Stimulated activated CD8-positive, alpha-beta memory T cell treated with anti-CD3 and anti-CD28 coated beads, Interleukin-4, amount 100 ng/mL, for 4 hours (primary cell): ENCODE data around the gene CHN2.

Source experiments
- DNase-seq, 2 donors: peaks; one replicate each; pipeline ENCODE4 v3.0.0-alpha.2; 2020; ENCODE audit warnings: low read depth in 2 of 2, low spot score in 1 of 2

The CHN2 gene

DNA sequence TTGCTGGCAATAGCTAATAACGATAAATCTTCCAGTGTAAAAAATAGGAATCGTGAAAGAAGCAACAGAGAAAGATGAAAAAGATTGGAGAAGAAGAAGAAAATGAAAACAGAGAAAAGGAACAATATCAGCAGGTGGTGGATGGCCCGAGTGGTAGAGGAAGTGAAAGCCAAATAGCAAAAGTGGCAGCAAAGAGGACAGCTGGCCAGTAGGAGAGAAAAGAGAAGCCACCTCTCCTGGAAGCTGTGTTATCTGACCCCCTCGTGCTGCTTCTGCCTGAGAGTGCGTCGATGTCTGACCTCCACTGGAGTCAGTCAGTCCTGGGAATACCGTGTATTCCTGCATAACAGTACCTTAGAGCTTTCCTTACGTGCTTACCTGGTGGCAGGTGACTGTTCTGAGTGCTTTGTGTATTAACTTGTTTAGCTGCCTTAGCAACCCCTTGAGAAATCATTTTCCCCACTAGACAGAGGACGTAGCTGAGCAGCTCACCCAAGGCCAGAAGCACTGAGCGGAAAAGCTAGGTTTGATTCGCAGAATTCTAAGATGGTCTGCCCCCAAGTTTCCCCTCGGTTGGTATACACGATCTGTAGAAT lies 88.3 kb downstream of the CHN2 start:
- DNase-seq = no peak

GRCh38 chr7:29284696-29285443 lies 90.3 kb downstream of the CHN2 start:
- no peak for DNase-seq

GRCh38 chr7:29285444-29285793 lies 90.8 kb downstream of the CHN2 start:
- peak in 1 of 2 donors; percentile 37 for DNase-seq

- DNase-seq = no peak
Observed at GRCh38 chr7:29285861-29286260, 91.3 kb downstream of the CHN2 start.

GRCh38 chr7:29287366-29287765 lies 92.8 kb downstream of the CHN2 start:
- no peak for DNase-seq

GRCh38 chr7:29288181-29289091 lies 93.9 kb downstream of the CHN2 start:
- DNase-seq = no peak

DNA sequence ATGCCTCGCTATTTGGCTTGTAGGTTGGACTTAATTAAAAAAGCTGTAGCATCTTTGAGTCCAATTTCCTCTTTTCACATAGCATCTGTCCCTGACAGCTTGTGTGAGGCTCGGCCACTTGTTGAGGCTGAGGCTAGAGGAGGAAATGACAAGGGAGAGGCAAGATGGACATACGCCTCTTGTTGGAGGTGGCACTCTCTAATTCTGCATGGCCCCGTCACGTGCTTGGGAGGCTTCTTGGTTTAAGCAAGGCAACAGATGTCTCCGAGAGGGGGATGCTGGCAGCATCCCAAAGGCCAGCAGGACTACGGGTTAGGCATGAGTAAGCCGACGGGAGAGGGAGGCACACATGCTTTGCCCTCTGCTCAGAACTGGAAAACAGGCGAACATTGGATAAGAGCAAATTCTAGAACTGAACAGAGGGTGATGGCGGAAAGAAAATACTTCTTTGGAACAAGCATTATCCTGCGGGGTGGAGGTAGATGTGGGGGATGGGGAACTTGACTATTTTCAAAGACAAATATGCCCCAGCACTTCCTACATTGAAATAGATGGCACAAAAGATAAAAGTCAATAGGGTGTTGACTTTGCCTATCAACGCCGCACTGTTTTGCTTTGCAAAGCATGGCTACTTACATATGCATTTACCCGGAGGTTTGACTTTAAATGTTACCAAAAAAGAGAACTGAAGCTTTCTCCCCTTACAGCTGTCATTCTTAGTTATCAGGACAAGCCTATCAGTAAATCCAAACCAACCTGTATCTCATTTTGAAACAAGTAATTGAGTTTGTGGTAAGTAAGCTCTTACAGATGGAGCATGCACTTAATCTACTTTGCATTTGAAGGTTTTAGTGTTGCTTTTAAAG lies 94.8 kb downstream of the CHN2 start:
- DNase-seq = no peak

GRCh38 chr7:29290829-29291228 lies 96.3 kb downstream of the CHN2 start:
- DNase-seq = no peak

DNA sequence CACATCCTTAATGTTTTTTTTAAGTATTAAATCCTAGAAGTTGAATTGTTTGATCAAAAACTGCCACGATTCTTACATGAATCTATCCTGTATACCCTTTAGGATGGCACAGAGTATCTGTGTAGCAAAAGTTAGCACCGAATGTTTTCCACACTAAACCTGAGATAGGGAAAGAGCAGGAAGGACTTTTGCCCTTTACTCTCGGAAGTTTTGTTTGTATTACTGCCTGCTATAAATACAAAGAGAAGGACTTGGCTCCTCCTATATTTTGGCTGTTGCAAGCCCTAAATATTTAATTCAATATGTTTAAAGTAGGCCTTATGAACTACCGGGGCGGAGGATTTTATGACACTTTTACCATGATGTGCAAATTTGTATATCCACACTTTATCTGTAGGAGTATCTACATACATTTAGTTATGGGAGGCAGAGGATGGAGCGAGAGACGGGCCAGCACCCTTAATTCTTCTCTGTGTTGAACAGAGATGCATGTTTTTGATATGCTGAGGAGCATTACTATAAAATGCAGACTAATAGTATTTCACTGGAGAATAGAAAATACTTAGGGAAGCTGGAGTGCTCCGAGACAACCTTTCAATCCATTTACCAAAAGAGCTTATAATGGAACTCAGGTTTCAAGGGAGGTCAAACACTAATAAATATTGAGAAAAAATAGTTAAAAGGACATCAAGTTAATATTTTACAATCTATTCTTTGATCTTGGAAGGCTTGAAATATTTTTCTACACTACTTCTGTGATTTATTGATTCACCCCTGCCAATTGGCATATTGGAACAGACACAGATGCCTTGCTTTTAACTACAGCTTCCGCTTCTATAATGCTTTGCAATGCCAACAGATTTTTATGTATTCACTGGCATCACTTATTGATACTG lies 97.4 kb downstream of the CHN2 start:
- no peak for DNase-seq

GRCh38 chr7:29292886-29293658 lies 98.5 kb downstream of the CHN2 start:
- no peak for DNase-seq

- DNase-seq = no peak
Observed at GRCh38 chr7:29296421-29296820, 101.8 kb downstream of the CHN2 start.

DNA sequence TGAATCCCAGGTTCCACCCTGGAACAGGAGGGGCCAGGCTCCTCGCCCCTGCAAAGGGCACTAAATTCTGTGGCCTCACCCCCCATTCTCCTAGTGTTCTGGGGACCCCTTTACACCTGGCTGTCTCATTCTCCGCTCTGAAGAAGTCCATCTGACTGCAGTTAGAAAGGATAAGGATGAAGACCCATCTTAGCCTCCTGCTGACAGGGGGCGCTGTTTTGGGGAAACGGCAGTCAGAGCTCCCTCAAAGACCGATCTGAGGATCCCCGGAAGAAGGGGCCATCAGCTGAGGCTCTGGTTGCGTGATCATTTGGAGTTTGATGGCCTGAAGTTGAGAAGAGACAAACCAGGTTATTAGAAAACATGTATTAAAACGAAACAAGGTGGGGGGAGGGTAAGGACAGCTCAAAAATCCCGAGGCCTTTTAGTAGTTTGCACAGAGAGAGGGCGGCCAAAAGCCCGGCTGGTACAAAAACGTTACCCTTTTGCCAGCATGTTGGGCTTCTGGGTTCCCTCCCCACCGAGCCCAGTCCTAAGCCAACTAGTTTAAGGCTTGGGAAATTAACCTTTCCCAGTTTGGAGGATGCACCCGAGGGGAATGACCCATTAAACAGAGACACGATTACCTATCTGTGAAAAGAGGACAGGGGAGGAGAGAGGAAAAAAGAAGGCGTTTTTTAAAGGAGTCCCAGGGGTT lies 102.8 kb downstream of the CHN2 start:
- DNase-seq = no peak

GRCh38 chr7:29299086-29299485 lies 104.5 kb downstream of the CHN2 start:
- DNase-seq = no peak

DNA sequence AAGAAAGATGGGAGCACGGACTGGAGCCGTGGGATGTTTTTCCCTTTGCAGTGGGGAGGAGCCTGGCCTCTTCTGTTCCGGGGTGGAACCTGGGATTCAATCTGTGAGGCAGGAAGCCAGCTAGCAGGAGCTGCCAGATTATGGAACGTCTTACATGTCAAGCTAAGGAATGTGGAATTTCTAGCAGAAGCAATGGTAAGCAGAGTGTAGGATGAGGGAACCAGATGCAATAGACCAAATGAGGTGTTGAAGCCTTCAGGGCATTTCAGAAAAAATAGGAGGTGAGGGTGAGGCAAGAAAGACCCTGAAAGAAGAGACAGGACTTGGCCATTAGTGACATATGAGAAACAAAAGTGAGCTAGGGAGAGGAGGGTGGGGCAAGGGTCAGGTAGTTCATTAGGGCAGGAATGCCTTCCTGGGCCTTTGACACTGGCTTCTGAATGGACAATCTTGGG lies 105.5 kb downstream of the CHN2 start:
- DNase-seq = no peak

DNA sequence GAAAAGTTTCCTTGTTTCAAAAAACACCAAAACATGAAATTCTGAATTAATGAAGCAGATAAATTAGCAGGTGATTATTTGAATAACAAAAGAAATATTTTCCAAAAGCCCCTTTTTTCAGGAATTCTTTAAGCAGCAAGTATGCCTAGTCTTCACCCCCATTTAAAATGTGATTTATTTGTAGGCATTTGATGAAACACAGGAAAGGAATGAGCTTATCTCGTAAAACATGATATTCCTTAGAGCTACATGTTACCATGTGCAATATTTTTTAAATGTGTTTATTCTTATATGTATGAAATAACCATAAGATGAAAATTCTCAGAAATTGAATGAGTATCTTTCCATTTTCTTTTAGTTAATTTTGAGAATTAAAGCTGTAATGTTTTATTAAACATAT lies 106.1 kb downstream of the CHN2 start:
- no peak for DNase-seq

GRCh38 chr7:29302666-29303395 lies 108.3 kb downstream of the CHN2 start:
- DNase-seq = no peak

DNA sequence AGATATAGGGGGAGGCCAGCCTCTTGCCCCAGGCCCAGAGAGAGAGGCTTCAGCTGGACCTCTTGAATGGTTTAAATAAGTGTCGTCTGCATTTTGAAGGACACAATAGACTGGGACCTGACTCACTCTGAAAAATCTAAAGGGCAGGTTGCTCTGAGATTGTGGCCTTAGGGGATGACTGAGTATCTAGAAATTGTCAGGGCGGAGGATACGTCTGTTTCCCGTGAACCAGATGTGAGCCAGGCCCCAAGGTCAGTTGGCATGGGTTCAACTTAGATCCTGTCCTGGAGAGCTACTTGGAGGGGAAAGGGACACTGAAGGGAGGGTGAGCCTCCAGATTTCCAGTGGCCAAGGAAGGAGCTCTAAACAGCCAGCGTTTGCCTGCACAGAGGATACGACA lies 110.2 kb downstream of the CHN2 start:
- no peak for DNase-seq
